K562 (cell line): ENCODE measurements around the gene CYP2W1. TPM values are rescaled to one million over a fixed set of nuclear protein-coding genes. Genes with fewer than 3 reads are reported as not detected.
A peak's percentile ranks its signal among the peaks of the same experiment; 100 is the strongest.
"Not testable (repeated sequence)": the region's sequence is repeated elsewhere in the genome, so short reads cannot be mapped to it uniquely, and the experiment has no call there.

Source experiments
- ATAC-seq: fragments of 200-7000 bp; cut with Tn5 transposase; 3 replicates; pipeline ENCODE4 v1.9.1; 2020; ENCODE audit warnings: moderate library complexity
- BruUV-seq: library from RNA; stranded (reverse); fragments of 400-500 nt; replicated peaks from 2 replicates; lab custom pipeline; 2021; lab: Mats Ljungman, UMichigan
- CTCF ChIA-PET: fragments of 300-600 bp; formaldehyde crosslinking; extraction: SDS; loops from one replicate; lab custom pipeline; 2021; ENCODE audit warnings: low intra/inter-chr PET ratio; lab: Yijun Ruan, JAX
- POLR2A ChIA-PET: fragments of 300-600, 350-650 bp; sonication (Branson Sonifier 250); formaldehyde crosslinking; extraction: SDS; loops from one replicate; lab custom pipeline; 2021; ENCODE audit warnings: antibody characterized with exemption, inconsistent platforms; lab: Yijun Ruan, JAX
- DNase-seq, 4 experiments: peaks; one replicate each; pipeline versions ENCODE4 v3.0.0 to v3.0.0-alpha.2; 2011 to 2018; ENCODE audit warnings: low spot score in 3 of 4, mixed read lengths in 3 of 4; ENCODE audit errors: extremely low read depth in 1 of 4
- FAIRE-seq: peaks from 2 replicates; lab custom pipeline; 2011; peaks lifted over from hg19 to GRCh38; lab: Jason Lieb, UNC
- H2AFZ ChIP-seq: 2 replicates; pipeline ENCODE4 v1.6.0; 2011; ENCODE audit warnings: low read depth, low read length, control low read depth, inconsistent platforms
- H3K27ac ChIP-seq: fragments of 200-600 bp; 3 replicates; pipeline ENCODE4 v1.8.0; 2011; ENCODE audit warnings: low read depth, mild to moderate bottlenecking, control low read depth, inconsistent platforms, low read length, moderate library complexity, mixed read lengths; ENCODE audit errors: extremely low read depth
- H3K27me3 ChIP-seq, 2 experiments: fragments of 300-600 bp in 1 of 2; 2 replicates in 1 of 2; 3 replicates in 1 of 2; pipeline versions ENCODE4 v1.6.0 to v1.8.0; 2011; ENCODE audit warnings: inconsistent platforms in 2 of 2, low read length in 2 of 2, mild to moderate bottlenecking in 1 of 2, mixed read lengths in 1 of 2, moderate library complexity in 1 of 2; ENCODE audit not compliant: control insufficient read depth in 2 of 2, insufficient read depth in 2 of 2
- H3K36me3 ChIP-seq: fragments of 300-600 bp; 3 replicates; pipeline ENCODE4 v1.8.0; 2011; ENCODE audit warnings: mild to moderate bottlenecking, low read length, inconsistent platforms; ENCODE audit not compliant: control insufficient read depth, insufficient read depth
- H3K4me1 ChIP-seq, 2 experiments: fragments of 200-600 bp in 1 of 2; replicated peaks in 1 of 2; 2 replicates in 1 of 2; 3 replicates in 1 of 2; pipeline versions ENCODE4 v1.5.1 to v1.8.0; 2011; ENCODE audit warnings: inconsistent platforms in 2 of 2, low read length in 2 of 2, mild to moderate bottlenecking in 1 of 2, mixed read lengths in 1 of 2, moderate library complexity in 1 of 2; ENCODE audit not compliant: control insufficient read depth in 2 of 2, insufficient read depth in 2 of 2
- H3K4me2 ChIP-seq: 2 replicates; pipeline ENCODE4 v1.6.1; 2011; ENCODE audit warnings: low read length, control low read depth, inconsistent platforms, mixed read lengths; ENCODE audit not compliant: insufficient read depth
- H3K4me3 ChIP-seq: fragments of 200-600 bp; sonication (generic), shearing (Covaris generic); 2 replicates; pipeline ENCODE4 v1.5.1; 2016; ENCODE audit warnings: control low read depth, inconsistent platforms
- H3K79me2 ChIP-seq: fragments of 200-600 bp; 3 replicates; pipeline ENCODE4 v1.8.0; 2011; ENCODE audit warnings: low read length, inconsistent platforms; ENCODE audit not compliant: control insufficient read depth, insufficient read depth
- H3K9ac ChIP-seq, 2 experiments: 2 replicates each; pipeline versions ENCODE4 v1.6.0 to v1.6.1; 2011; ENCODE audit warnings: low read depth in 2 of 2, low read length in 2 of 2, control low read depth in 1 of 2, inconsistent platforms in 1 of 2, mild to moderate bottlenecking in 1 of 2, mixed read lengths in 1 of 2; ENCODE audit not compliant: insufficient read depth in 1 of 2
- H3K9me1 ChIP-seq: one replicate; pipeline ENCODE4 v1.6.0; 2011; ENCODE audit warnings: inconsistent platforms, mild to moderate bottlenecking, low read length, moderate library complexity; ENCODE audit not compliant: control insufficient read depth, insufficient read depth
- H3K9me3 ChIP-seq: replicated peaks from 2 replicates; pipeline ENCODE4 v1.5.1; 2011; ENCODE audit warnings: low read depth, low read length, inconsistent platforms; ENCODE audit not compliant: control insufficient read depth, insufficient read depth
- H4K20me1 ChIP-seq: replicated peaks from 2 replicates; pipeline ENCODE4 v1.6.1; 2011; ENCODE audit warnings: low read length, inconsistent platforms, mixed read lengths; ENCODE audit not compliant: control insufficient read depth, insufficient read depth
- BCOR ChIP-seq: fragments of 450-650 bp; IDR thresholded peaks from 2 replicates; pipeline ENCODE4 v1.6.1; 2016
- EZH2 ChIP-seq: IDR thresholded peaks from 2 replicates; pipeline ENCODE4 v1.6.1; 2012; ENCODE audit warnings: low read depth, mild to moderate bottlenecking, inconsistent platforms, low read length, borderline replicate concordance
- KDM1A ChIP-seq, 2 experiments: fragments of 450-650 bp; IDR thresholded peaks; 2 replicates each; pipeline ENCODE4 v1.6.1; 2016; ENCODE audit warnings: mild to moderate bottlenecking in 2 of 2
- ZNF146 ChIP-seq: IDR thresholded peaks from one replicate; pipeline ENCODE4 v1.6.1; 2018; ENCODE audit warnings: missing compliant biosample characterization; ENCODE audit not compliant: unreplicated experiment
- WGBS: fragments of 100-300 bp; shearing (Covaris generic); methylation state at CpG from one replicate; pipeline ENCODE4 v1.1.6; 2016; ENCODE audit warnings: low coverage, mixed read lengths; ENCODE audit not compliant: insufficient coverage; ENCODE audit errors: missing lambda C conversion rate; 5-methylcytosine and 5-hydroxymethylcytosine counted together
- in situ Hi-C: fragments of 300-500 bp; cut with MboI; formaldehyde crosslinking; loops from 4 replicates; pipeline ENCODE4 v1.15.0; 2018; ENCODE audit warnings: inconsistent platforms, mixed read lengths
- intact Hi-C: fragments of 100-400 bp; cut with micrococcal nuclease; formaldehyde crosslinking; loops from 2 replicates; pipeline ENCODE4 v1.14.2; 2022
- polyA plus RNA-seq, 8 experiments: library from polyadenylated mRNA; depleted of rRNA in 4 of 8; stranded (reverse) in 5 of 8; unstranded in 3 of 8; fragments of >200 nt; fragmentation: Nextera tagmentation in 2 of 8; fragmentation: Illumina TruSeq in 1 of 8; extraction: Ambion mirVana in 2 of 8; extraction: Trizol in 1 of 8; gene quantifications; 2 replicates each; pipeline versions ENCODE4 v1.2.1 to v1.2.3, GENCODE V29; 2011 to 2014; ENCODE audit warnings: inconsistent platforms in 1 of 8, missing spikeins in 1 of 8
- total RNA-seq, 7 experiments: library from RNA; depleted of rRNA in 6 of 7; stranded (reverse); fragments of >200 nt in 6 of 7; fragmentation: Illumina TruSeq in 2 of 7; extraction: Trizol in 2 of 7; gene quantifications; 2 replicates each; pipeline versions ENCODE4 v1.2.1 to v1.2.3, GENCODE V29; 2011 to 2021; ENCODE audit warnings: low replicate concordance in 1 of 7

CYP2W1 gene
- total and polyA plus RNA-seq, 9 of the 15 experiments (the other 6 are each of a cell fraction or from before 2014, with no cell fraction given) = not detected

DNA sequence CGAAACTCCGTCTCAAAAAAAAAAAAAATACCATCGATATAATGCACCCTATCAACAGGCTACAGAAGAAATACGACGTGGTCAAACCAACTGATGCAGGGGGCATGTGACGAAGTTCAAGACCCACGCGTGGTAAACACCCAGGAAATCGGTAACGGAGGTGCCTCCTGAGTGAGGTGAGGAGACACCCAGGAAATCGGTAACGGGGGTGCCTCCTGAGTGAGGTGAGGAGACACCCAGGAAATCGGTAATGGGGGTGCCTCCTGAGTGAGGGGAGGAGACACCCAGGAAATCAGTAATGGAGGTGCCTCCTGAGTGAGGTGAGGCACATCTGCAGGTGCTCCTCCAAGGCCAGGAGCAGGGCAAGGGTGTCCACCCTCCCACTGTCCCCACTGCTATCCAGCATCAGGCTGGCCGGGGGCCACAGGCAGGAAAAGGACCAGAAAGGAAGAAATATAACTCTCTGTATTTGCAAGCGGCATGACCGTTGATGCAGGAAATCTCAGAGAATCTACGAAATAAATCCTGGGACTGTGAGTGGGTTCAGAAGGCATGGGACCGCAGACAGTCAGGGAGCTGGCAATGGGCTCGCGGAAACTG, 50.7 kb downstream of the CYP2W1 start (continued):
- TF ChIP-seq EZH2 = no peak

DNA sequence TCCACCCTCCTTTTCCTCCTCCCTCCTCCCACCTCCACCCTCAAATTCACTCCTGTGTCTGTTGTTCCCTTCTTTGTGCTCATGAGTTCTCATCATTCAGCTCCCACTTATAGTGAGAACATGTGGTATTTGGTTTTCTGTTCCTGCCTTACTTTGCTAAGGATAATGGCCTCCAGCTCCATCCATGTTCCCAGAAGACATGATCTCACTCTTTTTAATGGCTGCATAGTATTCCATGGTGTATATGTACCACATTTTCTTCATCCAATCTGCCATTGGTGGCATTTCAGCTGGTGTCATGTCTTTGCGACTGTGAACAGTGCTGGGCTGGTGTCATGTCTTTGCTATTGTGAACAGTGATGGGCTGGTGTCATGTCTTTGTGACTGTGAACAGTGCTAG, 51.8 kb downstream of the CYP2W1 start:
- intact Hi-C loops, CTCF ChIA-PET, H3K4me2 ChIP-seq, BruUV-seq, H4K20me1 ChIP-seq, H3K27ac ChIP-seq, H3K79me2 ChIP-seq, H2AFZ ChIP-seq, in situ Hi-C loops, DNase-seq: not testable (repeated sequence)
- 72% methylated on average over 1 of the region's 1 CpG for WGBS
- TF ChIP-seq KDM1A (IDR thresholded peaks at IDR 0.05) (peak in 1 of 2 experiments; percentile 9; a peak in 1 of 4 replicates), BCOR (peak; percentile 26; the same call in 1 of the 2 replicates), ZNF146 (CRISPR knock-in tag) (peak; percentile 69)
- TF ChIP-seq, all 486 proteins: peak for 3; not testable (repeated sequence) for 483
- H3K4me3 ChIP-seq, H3K36me3 ChIP-seq, H3K9ac ChIP-seq, H3K9me1 ChIP-seq, H3K27me3 ChIP-seq, H3K9me3 ChIP-seq, FAIRE-seq, ATAC-seq, POLR2A ChIA-PET: not testable (repeated sequence)
- peaks cover 0 to 27% of the 10 kb centered on the region in 2 experiments; a peak in 3 of 5 replicates for H3K4me1 ChIP-seq

DNA sequence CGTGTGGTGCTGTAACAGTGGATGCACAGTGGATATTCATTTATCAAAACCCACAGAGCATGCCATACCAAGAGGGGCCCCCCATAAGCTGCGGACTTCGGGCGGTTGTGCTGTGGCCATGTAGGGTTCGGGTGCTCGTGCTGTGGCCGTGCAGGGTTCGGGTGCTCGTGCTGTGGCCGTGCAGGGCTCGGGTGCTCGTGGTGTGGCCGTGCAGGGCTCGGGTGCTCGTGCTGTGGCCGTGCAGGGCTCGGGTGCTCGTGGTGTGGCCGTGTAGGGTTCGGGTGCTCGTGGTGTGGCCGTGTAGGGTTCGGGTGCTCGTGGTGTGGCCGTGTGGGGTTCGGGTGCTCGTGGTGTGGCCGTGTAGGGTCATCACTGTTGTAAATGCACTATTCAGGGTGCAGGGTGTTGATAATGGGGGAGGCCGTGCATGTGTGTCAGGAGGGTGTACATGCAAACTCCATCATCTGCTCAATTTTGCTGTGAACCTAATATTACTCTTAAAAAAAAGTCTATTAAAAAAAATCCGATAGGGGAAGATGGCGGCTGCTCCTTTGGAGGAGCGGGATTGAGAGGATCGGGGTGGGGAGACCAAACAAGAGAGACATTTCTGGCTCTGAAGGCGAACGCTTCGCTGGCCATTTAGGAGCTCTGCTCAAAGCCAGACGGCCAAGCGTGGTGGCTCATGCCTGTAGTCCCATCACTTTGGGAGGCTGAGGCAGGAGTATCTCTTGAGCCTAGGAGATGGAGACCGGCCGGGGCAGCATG, 53.4 kb downstream of the CYP2W1 start:
- POLR2A ChIA-PET, ATAC-seq: not testable (repeated sequence)

More for the DNA sequence above, 53.4 kb downstream of the CYP2W1 start:
- H3K9ac ChIP-seq, H4K20me1 ChIP-seq, BruUV-seq, in situ Hi-C loops, H2AFZ ChIP-seq, H3K27ac ChIP-seq, H3K9me3 ChIP-seq, DNase-seq, H3K4me3 ChIP-seq, H3K79me2 ChIP-seq, intact Hi-C loops, H3K9me1 ChIP-seq, H3K4me2 ChIP-seq, H3K36me3 ChIP-seq, CTCF ChIA-PET, H3K27me3 ChIP-seq: not testable (repeated sequence)
- 94% methylated on average over 25 of the region's 40 CpGs for WGBS
- peaks cover 12 to 25% of the 10 kb centered on the region in 2 experiments; a peak in 4 of 5 replicates for H3K4me1 ChIP-seq
- peak; percentile 87 for FAIRE-seq
